A204.1 (cell line): Measurements from ENCODE around the gene CBFA2T3.
"Not testable (repeated sequence)": the region's sequence is repeated elsewhere in the genome, so short reads cannot be mapped to it uniquely, and the experiment has no call there.

Experiments used
- FAIRE-seq: peaks from 2 replicates; lab custom pipeline; 2012; peaks lifted over from hg19 to GRCh38; lab: Jason Lieb, UNC

CBFA2T3 gene

DNA sequence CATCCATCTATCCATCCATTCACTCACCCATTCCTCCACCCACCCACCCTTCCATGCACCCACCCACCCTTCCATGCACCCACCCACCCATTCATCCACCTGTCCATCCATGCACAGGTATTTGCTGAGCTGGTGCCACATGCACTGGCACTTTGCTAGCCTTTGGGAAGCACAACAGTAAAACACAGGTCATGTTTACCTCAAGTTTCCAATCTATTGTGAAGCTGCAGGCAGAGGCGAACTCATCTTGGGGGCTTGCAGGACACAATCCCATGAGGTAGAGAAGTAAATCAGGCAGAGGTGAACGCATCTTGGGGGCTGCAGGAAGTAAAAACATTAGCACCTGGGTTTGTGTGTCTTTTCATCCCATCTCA is 35.6 kb upstream of the CBFA2T3 start:
- no peak for FAIRE-seq

DNA sequence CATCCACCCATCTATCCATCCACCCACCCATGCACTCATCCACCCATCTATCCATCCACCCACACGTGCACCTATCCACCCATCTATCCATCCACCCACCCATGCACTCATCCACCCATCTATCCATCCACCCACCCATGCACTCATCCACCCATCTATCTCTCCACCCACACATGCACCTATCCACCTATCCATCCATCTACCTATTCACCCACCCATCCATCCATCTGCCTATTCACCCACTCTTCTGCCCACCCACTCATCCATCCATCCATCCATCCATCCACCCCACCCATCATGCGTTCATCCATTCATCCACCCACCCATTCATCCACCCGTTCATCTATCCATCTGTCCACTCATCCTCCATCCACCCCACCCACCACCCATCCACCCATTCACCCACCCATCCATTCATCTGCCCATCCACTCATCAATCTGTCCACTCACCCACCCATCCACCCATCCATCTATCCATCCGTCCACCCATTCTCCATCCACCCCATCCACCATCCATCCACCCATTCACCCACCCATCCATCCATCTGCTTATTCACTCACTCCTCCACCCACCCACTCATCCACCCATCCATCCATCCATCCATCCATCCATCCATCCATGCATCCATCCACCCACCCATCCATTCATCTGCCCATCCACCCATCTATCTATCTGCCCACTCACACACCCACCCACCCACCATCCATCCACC is 35.1 kb upstream of the CBFA2T3 start:
- FAIRE-seq, result no peak

DNA sequence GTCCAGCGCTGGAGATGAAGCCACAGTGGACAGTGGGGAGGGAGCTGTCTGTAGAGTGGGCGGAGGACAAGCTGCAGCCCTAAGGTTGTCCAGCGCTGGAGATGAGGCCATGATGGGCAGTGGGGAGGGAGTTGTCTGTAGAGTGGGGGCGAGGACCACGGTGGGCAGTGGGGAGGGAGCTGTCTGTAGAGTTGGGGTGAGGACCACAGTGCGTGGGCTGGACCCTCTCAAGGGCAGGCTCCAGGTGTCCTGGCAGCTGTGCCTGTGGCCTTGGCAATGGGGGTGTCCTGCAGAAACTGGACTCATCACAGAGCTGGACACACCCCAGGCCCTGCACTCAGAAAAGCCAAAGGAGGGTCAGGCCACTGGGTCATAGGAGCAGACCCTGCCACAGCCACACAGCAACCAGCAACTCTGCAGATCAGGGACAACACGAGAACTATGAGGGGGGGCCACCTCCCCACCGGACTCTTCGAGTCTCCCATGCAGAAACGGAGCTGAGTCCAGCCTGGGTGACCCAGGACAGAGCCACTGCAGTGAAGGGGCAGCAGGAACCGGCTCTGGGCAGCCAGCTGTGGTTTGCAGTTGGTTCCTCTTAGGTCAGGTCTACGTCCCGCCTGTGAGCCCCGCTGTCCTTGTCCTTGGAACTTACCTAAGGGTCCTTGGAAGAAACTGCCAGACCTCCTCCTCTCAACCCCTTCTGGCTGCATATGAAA is 33.4 kb upstream of the CBFA2T3 start:
- FAIRE-seq, result no peak

DNA sequence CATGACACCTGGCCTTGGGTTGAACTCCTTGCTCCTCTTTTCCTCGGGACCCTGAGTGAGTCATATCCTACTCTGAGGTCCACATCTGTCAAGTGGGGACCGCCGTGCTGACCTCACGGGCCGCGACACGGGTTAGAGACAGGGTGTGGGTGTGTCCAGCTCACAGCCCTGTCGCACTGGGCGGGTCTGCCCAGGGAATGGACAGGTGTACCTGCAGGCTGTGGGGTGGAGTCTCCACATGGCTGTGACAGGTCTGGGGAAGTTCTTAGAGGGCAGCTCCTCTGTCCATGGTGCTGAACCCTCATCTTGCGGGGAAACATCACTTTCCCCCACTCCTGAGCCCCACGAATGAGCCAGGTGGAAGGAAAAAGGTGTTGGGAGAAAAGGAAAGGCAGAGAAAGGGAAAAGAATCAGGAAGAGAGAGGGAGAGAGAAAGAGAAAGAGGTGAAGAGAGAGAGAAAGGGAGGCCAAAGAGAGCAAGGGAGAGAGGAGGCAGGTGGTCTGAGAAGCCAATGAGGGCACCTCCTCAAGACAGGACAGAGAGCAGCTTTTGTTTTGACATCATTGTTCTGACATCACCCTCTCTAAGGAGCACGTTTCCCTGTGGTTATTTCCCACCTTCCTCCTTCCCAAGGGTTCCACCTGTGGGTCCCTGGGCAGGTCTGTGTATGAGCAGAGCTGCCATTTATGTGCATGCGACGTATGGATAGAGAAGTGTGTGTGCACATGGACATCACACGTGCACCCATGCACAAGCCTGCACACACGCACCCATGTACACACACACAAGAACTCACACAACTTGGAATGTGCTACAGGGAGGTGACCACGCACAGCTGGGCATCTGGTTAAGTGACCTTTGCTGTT is 32.6 kb upstream of the CBFA2T3 start:
- FAIRE-seq, result no peak

DNA sequence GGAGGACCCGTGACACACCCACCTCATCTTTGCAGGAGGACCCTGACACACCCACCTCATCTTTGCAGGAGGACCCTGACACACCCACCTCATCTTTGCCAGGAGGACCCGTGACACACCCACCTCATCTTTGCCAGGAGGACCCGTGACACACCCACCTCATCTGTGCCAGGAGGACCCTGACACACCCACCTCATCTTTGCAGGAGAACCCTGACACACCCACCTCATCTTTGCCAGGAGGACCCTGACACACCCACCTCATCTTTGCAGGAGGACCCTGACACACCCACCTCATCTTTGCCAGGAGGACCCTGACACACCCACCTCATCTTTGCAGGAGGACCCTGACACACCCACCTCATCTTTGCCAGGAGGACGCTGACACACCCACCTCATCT is 31.8 kb upstream of the CBFA2T3 start:
- not testable (repeated sequence) for FAIRE-seq

DNA sequence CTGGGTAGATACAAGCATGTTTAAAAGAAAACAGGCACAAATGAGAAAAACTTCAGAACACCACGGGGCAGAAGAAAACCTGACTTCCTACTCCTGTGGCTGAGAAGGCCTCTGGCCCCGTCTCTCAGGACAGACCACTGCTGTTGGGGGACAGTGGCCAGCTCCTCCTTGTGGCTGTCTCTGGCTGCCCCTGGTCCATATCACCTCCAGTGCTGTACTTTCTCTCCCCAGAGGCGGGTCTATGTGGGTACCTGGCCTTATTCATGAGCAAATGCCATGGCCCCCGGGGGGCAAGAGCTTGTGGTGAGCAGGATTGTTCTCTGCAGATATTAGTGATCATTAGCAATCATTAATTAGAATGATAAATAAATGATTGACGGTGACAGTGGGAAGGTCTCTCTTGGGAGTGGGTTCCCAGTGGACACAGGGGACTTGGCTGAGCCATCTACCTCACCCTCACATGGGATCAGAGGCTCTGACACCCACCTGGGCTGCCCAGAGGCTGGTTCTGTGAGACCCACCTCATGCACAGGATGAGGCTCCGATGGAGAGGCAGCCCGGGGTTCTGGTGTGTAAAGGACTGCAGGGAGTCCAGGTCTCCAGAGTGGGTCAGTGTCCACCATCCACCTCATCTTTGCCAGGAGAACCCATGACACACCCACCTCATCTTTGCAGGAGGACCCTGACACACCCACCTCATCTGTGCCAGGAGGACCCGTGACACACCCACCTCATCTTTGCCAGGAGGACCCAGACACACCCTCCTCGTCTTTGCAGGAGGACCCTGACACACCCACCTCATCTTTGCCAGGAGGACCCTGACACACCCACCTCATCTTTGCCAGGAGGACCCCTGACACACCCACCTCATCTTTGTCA is 30.6 kb upstream of the CBFA2T3 start:
- FAIRE-seq, result no peak

DNA sequence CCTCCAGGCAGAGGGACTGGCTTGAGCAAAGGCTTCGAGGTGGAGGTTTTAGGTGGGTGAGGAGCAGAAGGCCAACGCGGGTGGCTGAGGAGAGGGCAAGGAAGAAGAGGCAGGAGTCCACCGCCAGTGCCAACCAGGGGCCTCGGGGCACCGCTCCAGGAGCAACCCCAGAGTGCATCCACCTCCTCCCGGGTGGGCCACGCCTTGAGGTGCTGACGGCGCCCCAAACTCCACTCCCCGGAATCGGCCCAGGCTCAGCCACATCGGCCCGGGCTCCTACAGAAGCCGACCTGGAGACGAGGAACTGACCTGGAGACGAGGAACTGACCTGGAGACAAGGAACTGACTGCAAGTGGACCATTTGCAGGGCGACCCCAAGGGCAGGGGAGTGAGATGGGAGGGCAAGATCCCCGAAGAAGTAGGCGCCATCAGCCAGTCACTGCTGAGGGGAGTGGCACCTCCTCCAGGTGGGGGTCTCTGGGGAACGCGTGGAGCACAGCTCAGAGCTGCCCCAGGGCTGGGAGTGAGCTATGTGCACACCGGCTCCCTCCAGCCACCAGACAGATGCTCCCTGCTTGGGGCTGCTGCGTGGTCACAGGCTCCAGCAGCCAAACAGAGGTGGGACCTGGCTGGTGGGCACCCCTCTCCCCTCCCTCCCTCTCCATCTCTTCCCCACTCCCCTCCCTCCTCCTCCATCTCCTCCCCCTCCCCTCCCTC is 29.2 kb upstream of the CBFA2T3 start:
- no peak for FAIRE-seq

DNA sequence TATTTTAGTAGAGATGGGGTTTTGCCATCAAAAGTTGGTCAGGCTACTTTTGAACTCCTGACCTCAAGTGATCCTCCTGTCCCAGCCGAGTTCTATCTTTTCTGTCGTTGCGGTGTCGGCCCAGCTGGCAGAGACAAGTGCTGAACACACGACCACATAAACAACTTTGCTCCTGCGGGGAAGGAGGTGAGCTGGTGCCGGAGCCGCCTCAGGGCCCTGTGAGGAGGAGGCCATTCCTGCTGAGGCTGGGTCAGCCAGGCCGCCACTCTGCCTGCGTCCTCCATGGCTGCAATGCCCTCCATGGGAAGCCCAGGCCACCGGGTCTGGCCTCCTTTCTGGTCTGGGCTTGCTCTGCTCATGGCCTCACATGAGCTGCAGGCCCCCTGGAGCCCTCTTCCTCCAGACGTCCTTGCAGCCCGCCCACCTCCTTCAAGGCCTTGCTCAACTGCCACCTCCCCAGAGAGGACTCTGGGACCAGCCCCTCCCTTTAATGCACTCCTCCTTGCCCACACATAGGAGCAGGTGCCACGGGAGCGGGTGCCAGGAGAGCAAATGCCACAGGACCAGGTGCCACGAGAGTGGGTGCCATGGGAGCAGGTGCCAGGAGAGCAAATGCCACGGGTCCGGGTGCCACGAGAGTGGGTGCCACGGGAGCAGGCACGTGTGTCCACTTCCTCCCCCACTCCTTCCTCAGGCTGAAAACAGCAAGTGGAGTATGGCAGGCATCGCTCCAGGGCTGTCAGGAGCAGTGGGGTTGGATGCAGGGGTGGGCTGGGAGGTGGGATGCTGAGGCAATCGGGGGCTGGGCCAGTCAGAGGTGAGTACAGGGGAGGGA is 28.4 kb upstream of the CBFA2T3 start:
- FAIRE-seq, result no peak

DNA sequence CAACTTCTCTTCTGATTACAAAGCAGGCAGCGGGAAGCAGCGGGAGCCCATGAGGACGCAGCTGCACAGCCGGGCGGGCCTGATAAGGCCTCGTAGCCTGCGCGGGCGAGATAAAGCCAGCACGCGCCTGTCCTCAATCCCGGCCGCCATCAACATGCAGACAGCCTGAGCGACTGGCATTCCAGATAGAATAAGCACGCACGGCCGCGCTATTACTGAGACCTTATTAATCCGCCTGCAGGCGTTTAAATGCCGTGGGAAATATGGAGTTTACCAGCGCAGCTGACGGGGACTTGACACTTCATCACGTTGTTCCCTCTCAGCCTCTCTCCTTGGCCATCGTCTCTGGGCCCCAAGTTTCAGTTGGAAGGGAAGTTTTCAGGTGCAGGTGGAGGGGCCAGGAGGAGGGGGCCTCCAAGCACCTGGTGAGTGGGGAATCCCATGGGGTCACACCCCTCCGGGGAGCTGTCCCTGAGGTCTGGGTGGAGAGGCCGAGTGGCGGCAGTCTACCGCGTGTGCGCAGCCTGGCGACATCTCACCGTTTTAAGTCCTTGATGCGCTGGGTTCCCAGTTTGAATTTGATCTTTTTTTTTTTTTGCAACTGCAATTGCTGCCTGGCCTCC is 27.3 kb upstream of the CBFA2T3 start:
- no peak for FAIRE-seq

DNA sequence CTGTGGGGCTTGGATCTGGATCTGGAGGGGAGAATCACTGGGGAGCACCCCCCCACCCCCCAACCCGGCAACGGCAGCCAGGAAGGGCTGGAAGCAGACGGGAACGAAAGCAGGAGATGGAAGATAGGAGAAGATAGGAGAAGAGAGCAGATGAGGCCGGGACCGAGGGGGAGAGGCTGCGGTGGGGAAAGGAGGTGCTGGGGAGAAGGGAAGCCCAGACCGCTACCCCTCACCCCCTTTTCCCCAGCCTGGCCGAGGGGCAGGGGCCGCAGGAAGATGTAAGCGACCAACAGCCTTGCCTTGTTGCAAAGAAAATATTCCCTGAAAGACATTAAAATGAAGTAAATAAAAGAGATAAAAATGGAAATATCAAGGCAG is 26.8 kb upstream of the CBFA2T3 start:
- no peak for FAIRE-seq

DNA sequence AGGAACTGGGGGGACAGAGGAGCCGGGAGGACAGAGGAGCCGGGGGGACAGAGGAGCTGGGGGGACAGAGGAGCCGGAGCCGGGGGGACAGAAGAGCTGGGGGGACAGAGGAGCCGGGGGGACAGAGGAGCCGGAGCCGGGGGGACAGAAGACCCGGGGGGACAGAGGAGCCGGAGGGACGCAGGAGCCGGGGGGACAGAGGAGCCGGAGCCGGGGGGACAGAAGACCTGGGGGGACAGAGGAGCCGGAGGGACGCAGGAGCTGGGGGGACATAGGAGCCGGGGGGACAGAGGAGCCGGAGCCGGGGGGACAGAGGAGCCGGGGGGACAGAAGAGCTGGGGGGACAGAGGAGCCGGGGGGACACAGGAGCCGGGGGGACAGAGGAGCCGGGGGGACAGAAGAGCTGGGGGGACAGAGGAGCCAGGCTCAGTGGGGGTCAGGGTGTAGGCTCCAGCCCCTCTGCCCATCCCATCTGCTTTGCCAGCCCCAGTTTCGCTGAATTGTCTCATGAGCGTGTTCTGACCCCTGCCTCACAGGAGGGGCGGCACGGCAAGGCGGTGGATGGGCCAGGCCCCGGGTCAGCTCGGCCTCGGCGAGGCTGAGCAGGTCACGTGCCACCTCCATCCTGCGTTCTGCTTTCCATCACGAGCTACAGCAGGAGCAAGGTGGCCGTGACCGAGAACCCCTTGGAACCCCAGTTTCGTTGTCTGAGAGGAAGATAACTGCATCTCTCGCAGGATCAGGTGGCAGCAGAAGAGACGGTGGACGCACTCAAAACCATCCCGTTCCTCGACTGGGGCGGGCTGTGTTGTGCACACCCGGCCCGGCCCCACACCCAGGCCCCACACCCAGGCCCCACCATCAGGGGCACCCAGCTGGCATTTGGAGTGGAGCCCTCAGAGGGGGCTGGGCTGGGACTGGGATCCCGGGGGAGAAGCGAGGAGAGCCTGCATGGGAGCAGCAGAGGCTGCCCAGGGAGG is 26.1 kb upstream of the CBFA2T3 start:
- no peak for FAIRE-seq

DNA sequence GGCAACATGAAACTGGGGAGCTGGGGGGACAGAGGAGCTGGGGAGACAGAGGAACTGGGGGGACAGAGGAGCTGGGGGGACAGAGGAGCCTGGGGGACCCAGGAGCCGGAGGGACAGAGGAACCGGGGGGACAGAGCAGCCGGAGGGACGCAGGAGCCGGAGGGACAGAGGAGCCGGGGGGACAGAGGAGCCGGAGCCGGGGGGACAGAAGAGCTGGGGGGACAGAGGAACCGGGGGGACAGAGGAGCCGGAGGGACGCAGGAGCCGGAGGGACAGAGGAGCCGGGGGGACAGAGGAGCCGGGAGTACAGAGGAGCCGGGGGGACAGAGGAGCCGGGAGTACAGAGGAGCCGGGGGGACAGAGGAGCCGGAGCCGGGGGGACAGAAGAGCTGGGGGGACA is 25.1 kb upstream of the CBFA2T3 start:
- FAIRE-seq, result not testable (repeated sequence)

DNA sequence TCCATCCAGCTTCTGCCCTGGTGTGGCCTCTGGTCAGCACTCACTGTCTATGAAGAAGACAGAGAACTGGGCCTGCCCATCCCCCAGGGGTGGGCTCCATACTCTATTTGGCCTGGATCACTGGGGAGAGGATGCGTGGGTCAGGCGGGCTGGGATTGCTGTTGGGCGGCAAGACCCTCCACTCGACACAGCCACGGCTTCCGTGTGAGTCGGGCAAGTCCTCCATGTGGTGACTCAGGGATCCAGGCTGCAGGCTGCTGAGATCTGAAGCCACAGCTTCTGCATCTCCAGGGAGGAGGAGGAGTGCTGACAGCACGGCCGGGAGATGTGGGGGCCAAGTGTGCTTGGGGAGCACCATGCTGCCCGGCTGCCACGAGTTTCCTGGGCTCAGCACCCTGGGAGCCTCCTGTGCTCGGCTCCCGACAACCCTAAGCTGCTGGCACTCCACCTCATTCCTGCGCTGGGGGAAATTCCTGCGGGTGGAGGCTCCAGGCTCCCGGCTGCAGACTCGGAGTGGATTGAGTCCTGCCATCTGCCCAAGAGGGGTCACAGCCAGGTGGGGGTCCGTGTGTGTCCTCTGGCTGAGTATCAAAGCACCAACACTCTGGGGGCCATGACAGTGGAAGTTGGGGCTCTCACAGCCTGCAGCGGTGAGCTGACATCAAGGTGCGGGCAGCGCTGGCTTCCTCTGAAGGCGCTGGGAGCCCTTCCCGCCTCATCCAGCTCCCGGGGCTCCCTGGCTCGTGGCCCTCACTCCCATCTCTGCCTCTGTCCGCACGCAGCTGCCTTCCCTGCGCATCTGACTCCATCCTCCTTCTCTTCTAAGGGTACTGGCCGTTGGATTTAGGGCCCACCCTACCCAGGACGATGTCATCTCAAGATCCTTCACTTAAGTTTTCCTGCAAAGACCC is 24.4 kb upstream of the CBFA2T3 start:
- no peak for FAIRE-seq

DNA sequence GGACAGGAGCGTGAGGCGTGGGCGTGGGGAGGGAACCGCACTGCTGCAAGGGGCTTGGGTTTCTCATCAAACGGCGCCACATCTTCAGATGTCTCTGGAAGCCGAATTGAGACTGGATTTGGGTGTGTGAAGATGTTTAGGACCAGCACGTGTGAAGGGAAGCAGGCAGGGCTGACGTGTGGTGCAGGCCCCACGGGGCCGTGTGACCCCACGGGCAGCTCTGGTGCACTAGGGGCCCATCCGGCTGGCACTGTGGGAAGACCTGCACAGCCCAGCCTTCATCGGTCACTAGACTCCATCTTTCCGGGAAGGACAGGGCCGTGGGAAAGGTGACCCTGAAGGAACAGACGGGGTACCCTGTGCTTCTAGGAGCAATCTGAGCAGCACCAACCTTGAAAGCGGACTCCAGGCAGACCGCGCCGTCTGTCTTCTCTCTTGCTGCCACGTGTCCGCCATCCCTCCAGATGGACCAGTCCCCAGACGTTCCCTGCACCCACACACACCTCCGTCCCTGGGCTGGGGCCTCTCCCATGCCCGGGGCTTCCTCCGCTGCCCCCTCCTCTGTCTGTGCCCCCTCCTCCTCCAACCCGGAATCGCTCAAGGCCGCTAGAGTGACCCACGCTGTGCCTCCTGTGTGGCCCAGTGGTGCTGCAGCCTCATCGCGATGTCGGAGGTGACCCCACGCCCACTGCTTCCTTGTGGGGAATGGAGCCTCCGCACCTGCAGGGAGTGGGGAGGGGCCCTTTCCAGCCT is 23.4 kb upstream of the CBFA2T3 start:
- FAIRE-seq, result no peak

DNA sequence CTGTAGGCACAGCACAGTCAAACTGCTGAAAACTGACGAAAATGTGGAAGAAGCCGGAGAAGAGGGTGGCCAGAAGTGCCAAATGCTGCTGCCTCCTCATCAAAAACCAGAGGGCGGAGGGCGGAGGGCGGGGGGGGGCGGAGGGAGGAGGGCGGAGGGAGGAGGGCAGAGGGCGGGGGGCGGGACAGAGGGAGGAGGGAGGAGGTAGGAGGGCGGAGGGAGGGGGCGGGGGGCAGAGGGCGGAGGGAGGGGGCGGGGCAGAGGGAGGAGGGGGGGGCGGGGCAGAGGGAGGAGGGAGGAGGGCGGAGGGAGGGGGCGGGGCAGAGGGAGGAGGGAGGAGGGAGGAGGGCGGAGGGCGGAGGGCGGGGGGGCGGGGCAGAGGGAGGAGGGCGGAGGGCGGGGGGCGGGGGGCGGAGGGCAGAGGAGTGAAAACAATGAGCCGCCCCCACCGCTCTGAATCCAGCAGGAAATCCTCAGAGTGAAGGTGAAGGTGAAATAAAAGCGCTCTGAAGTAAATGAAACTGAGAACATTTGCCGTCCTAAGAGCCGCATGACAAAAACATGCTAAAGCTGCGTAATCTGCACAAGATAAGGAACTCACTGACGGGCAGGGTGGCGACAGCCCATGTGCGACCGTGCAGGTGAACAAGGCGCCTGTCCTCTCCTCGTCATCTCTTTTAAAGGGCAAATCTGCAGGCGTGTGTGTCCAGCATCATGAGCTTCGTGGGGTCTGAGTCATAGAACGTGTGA is 22.6 kb upstream of the CBFA2T3 start:
- no peak for FAIRE-seq
